AG09309 (cell line): ENCODE measurements around the gene ALDH4A1.
"Not testable (repeated sequence)": the region's sequence is repeated elsewhere in the genome, so short reads cannot be mapped to it uniquely, and the experiment has no call there.

Experiments used
- DNase-seq: peaks from one replicate; pipeline ENCODE4 v3.0.0-alpha.2; 2010; ENCODE audit warnings: low read depth
- H3K4me3 ChIP-seq: 2 replicates; pipeline ENCODE4 v1.5.1; 2011; ENCODE audit warnings: mild to moderate bottlenecking, low read depth, low read length, moderate library complexity; ENCODE audit not compliant: control insufficient read depth
- TF ChIP-seq, protein P1 (sequence below): IDR thresholded peaks from 2 replicates; pipeline ENCODE4 v1.5.1; 2011; ENCODE audit warnings: mild to moderate bottlenecking, low read depth, low read length, inconsistent platforms; ENCODE audit not compliant: insufficient read depth, control insufficient read depth; ENCODE audit errors: missing control alignments

Gene ALDH4A1

GRCh38 chr1:18854331-18855025 is 47.9 kb downstream of the ALDH4A1 start:
- no peak for DNase-seq

DNA sequence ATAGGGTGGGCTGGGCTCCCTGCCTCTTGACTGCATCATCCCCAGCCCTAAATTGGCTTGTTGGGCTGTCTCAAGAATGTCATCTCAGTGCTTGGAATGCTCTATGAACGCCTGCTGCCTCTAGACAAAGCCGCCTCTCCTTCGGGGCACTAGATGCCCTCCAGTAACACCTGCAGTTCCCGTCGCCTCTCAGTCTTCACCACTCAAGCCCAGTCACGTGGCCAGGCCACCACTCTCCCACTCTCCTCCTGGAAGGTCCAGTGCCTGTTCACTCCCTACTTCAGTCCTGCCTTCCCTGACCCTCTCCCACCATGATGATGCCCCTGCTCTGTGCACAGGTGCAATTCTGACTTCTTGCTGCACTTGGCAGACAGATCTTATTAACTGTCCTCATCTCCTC is 49.9 kb downstream of the ALDH4A1 start:
- DNase-seq: no peak
- TF ChIP-seq, protein P1, sequence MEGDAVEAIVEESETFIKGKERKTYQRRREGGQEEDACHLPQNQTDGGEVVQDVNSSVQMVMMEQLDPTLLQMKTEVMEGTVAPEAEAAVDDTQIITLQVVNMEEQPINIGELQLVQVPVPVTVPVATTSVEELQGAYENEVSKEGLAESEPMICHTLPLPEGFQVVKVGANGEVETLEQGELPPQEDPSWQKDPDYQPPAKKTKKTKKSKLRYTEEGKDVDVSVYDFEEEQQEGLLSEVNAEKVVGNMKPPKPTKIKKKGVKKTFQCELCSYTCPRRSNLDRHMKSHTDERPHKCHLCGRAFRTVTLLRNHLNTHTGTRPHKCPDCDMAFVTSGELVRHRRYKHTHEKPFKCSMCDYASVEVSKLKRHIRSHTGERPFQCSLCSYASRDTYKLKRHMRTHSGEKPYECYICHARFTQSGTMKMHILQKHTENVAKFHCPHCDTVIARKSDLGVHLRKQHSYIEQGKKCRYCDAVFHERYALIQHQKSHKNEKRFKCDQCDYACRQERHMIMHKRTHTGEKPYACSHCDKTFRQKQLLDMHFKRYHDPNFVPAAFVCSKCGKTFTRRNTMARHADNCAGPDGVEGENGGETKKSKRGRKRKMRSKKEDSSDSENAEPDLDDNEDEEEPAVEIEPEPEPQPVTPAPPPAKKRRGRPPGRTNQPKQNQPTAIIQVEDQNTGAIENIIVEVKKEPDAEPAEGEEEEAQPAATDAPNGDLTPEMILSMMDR: no peak
- H3K4me3 ChIP-seq: no peak overlapping the region

More at GRCh38 chr1:18854331-18855025, 47.9 kb downstream of the ALDH4A1 start:
- TF ChIP-seq, protein P1: no peak
- H3K4me3 ChIP-seq: no peak overlapping the region

GRCh38 chr1:18849261-18849711 is 53.1 kb downstream of the ALDH4A1 start:
- no peak for DNase-seq
- no peak overlapping the region for H3K4me3 ChIP-seq
- TF ChIP-seq, protein P1: no peak

GRCh38 chr1:18847723-18848122 is 54.6 kb downstream of the ALDH4A1 start:
- not testable (repeated sequence) for H3K4me3 ChIP-seq, DNase-seq

DNA sequence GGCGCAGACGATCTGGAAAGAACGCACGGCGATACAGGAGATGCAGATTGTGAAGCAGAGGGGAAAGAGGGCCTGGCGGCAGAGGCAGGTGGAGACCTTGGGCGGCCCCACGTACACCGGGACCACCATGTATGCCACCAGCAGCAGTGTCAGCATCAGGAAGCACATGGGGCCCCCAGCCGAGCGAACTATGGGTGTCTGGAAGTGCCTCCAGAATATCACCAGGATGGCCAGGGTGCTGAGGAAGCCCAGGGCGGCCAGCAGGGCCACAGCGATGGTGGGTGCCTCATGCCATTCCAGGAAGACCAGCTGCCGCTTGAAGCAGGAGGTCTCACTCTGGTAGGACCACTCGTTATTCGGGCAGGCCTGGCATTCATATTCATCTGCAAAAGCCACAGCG is 62.2 kb downstream of the ALDH4A1 start:
- no peak overlapping the region for H3K4me3 ChIP-seq
- DNase-seq: no peak
- TF ChIP-seq, protein P1: no peak

GRCh38 chr1:18836654-18837053 is 65.7 kb downstream of the ALDH4A1 start:
- TF ChIP-seq, protein P1: no peak
- no peak for DNase-seq
- H3K4me3 ChIP-seq: no peak overlapping the region

GRCh38 chr1:18832319-18832718 is 70.0 kb downstream of the ALDH4A1 start:
- not testable (repeated sequence) for H3K4me3 ChIP-seq, DNase-seq

GRCh38 chr1:18831656-18832055 is 70.7 kb downstream of the ALDH4A1 start:
- H3K4me3 ChIP-seq: no peak overlapping the region
- no peak for DNase-seq
- TF ChIP-seq, protein P1: no peak
